Body of pancreas (tissue), 4 donors: ENCODE results near the gene ANKRD11.

Experiments
- CTCF ChIP-seq, 7 experiments: fragments of 450-650 bp in 4 of 7; fragments of 200-600 bp in 3 of 7; sonication (generic) in 3 of 7; IDR thresholded peaks; one replicate each; pipeline ENCODE4 v1.5.1; 2016 to 2019; ENCODE audit warnings: antibody characterized with exemption in 7 of 7
- POLR2A ChIP-seq, 3 donors: fragments of 450-650 bp; IDR thresholded peaks; one replicate each; pipeline ENCODE4 v1.6.1; 2016; ENCODE audit warnings: antibody characterized with exemption in 3 of 3, mild to moderate bottlenecking in 2 of 3

GRCh38 chr16:89278441-89279240 lies 211.7 kb downstream of the ANKRD11 start:
- no peak for TF ChIP-seq CTCF (IDR thresholded peaks at IDR 0.05)
- no peak for TF ChIP-seq POLR2A (IDR thresholded peaks at IDR 0.05)
